HG03025 (cell line): ENCODE results near the gene ADAMTS7.
"Not testable (repeated sequence)": the region's sequence is repeated elsewhere in the genome, so short reads cannot be mapped to it uniquely, and the experiment has no call there.

ENCODE experiments used
- ATAC-seq: cut with Tn5 transposase; IDR thresholded peaks from one replicate; pipeline ENCODE4 v1.9.1; 2021; ENCODE audit warnings: mild to moderate bottlenecking, moderate library complexity; ENCODE audit not compliant: unreplicated experiment, low FRiP score

Gene ADAMTS7

GRCh38 chr15:78767331-78767951 lies 43.8 kb downstream of the ADAMTS7 start:
- ATAC-seq: no peak

GRCh38 chr15:78766641-78767071 lies 44.6 kb downstream of the ADAMTS7 start:
- not testable (repeated sequence) for ATAC-seq

GRCh38 chr15:78766041-78766440 lies 45.2 kb downstream of the ADAMTS7 start:
- no peak for ATAC-seq

GRCh38 chr15:78765154-78765860 lies 46.0 kb downstream of the ADAMTS7 start:
- not testable (repeated sequence) for ATAC-seq

GRCh38 chr15:78764340-78765153 lies 46.7 kb downstream of the ADAMTS7 start:
- not testable (repeated sequence) for ATAC-seq

GRCh38 chr15:78763796-78764241 lies 47.4 kb downstream of the ADAMTS7 start:
- no peak for ATAC-seq

- no peak for ATAC-seq
Measured at GRCh38 chr15:78762985-78763795, 48.1 kb downstream of the ADAMTS7 start.

- ATAC-seq: not testable (repeated sequence)
Measured at GRCh38 chr15:78762386-78762961, 48.8 kb downstream of the ADAMTS7 start.

- ATAC-seq: no peak
Measured at GRCh38 chr15:78761891-78762385, 49.3 kb downstream of the ADAMTS7 start.

GRCh38 chr15:78761475-78761874 lies 49.8 kb downstream of the ADAMTS7 start:
- not testable (repeated sequence) for ATAC-seq

GRCh38 chr15:78761020-78761419 lies 50.2 kb downstream of the ADAMTS7 start:
- ATAC-seq: no peak

GRCh38 chr15:78760091-78760882 lies 51.0 kb downstream of the ADAMTS7 start:
- ATAC-seq: not testable (repeated sequence)

GRCh38 chr15:78759361-78759998 lies 51.8 kb downstream of the ADAMTS7 start:
- ATAC-seq: not testable (repeated sequence)

- not testable (repeated sequence) for ATAC-seq
Measured at GRCh38 chr15:78758486-78759200, 52.6 kb downstream of the ADAMTS7 start.

GRCh38 chr15:78758084-78758483 lies 53.2 kb downstream of the ADAMTS7 start:
- ATAC-seq: not testable (repeated sequence)

- ATAC-seq: no peak
Measured at GRCh38 chr15:78757636-78757905, 53.7 kb downstream of the ADAMTS7 start.

GRCh38 chr15:78756781-78757635 lies 54.3 kb downstream of the ADAMTS7 start:
- not testable (repeated sequence) for ATAC-seq
